Tibial nerve (tissue), 4 donors: ENCODE data around the gene PCDH9.

Source experiments
- CTCF ChIP-seq, 5 experiments: fragments of 200-600 bp in 3 of 5; fragments of 450-650 bp in 2 of 5; sonication (generic) in 3 of 5; IDR thresholded peaks; one replicate each; pipeline ENCODE4 v1.5.1; 2016 to 2019; ENCODE audit warnings: antibody characterized with exemption in 5 of 5, mild to moderate bottlenecking in 3 of 5, moderate library complexity in 2 of 5
- EP300 ChIP-seq, 2 donors: sonication (generic); formaldehyde crosslinking; IDR thresholded peaks; one replicate each; pipeline ENCODE4 v1.6.1; 2017; ENCODE audit warnings: antibody characterized with exemption in 2 of 2, mild to moderate bottlenecking in 1 of 2

- no peak for TF ChIP-seq EP300 (IDR thresholded peaks at IDR 0.05)
- TF ChIP-seq CTCF (IDR thresholded peaks at IDR 0.05): no peak
Measured at GRCh38 chr13:66751691-66752090, 478.4 kb downstream of the PCDH9 start.
